Measurements from ENCODE around the gene ADGRB3. TPM values are rescaled to one million over a fixed set of nuclear protein-coding genes. Genes with fewer than 3 reads are reported as not detected.

Gene ADGRB3
- total RNA-seq, 4 donors from 2014 or later, result 5.3 to 15.6 (median 7.6) TPM

DNA sequence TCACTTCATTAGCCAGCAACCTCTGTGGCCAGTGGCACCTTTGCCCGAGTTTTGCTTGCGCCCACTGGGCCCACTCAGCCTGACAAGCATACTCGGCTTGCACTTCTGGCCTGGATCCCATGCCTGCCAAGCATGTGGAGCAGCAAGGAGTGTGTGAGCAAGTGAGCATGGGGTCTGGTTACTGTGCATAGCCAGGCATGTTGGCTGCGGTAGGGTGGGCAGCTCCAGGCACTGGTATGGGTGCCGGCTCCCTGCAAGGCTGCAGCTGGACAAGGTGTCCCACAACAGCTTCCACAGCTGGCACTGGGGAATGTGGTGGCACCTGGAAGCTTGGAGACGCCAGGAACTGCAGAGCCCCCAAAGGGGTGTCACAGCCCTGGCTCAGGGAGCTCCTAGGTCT is 510.0 kb downstream of the ADGRB3 start:
- no peak overlapping the region for H3K4me3 ChIP-seq
- no peak for DNase-seq
- no peaks in the 10 kb centered on the region for H3K4me1 ChIP-seq
- TF ChIP-seq, protein P1, sequence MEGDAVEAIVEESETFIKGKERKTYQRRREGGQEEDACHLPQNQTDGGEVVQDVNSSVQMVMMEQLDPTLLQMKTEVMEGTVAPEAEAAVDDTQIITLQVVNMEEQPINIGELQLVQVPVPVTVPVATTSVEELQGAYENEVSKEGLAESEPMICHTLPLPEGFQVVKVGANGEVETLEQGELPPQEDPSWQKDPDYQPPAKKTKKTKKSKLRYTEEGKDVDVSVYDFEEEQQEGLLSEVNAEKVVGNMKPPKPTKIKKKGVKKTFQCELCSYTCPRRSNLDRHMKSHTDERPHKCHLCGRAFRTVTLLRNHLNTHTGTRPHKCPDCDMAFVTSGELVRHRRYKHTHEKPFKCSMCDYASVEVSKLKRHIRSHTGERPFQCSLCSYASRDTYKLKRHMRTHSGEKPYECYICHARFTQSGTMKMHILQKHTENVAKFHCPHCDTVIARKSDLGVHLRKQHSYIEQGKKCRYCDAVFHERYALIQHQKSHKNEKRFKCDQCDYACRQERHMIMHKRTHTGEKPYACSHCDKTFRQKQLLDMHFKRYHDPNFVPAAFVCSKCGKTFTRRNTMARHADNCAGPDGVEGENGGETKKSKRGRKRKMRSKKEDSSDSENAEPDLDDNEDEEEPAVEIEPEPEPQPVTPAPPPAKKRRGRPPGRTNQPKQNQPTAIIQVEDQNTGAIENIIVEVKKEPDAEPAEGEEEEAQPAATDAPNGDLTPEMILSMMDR (IDR thresholded peaks at IDR 0.05), result no peak
- TF ChIP-seq POLR2A (IDR thresholded peaks at IDR 0.05), result no peak
- H3K9me3 ChIP-seq, result no peaks in the 10 kb centered on the region
- intact Hi-C loops (cut with DNase I; ENCODE audit: low total_unique reads), result no loop called here
- H3K27ac ChIP-seq, result no peak overlapping the region
- H3K36me3 ChIP-seq, result no peaks in the 10 kb centered on the region
- no peaks in the 10 kb centered on the region for H3K27me3 ChIP-seq

DNA sequence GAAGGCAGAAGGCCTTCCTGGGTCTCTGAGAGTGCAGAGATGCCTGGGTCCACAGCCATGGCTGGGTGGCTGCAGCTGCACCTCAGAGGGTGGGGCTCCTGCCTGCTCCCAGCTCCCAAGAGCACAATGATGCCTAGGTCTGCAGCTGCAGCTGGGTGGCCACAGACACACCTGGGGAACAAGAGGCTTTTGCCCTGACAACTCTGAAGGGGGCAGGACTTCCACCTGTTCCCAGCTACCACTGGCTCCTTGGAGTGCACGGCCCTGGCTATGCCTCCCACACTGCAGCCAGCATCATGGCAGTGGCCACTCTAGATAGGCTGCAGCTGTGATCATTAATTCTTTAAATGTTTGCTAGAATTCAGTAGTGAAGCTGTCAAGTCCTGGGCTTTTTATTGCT is 511.3 kb downstream of the ADGRB3 start:
- H3K36me3 ChIP-seq, result no peaks in the 10 kb centered on the region
- TF ChIP-seq, protein P1 (IDR thresholded peaks at IDR 0.05), result no peak
- no peak for TF ChIP-seq POLR2A (IDR thresholded peaks at IDR 0.05)
- H3K27ac ChIP-seq, result no peak overlapping the region
- intact Hi-C loops (cut with DNase I; ENCODE audit: low total_unique reads), result no loop called here
- no peak overlapping the region for H3K4me3 ChIP-seq
- DNase-seq, result no peak
- H3K9me3 ChIP-seq, result no peaks in the 10 kb centered on the region
- H3K27me3 ChIP-seq, result no peaks in the 10 kb centered on the region
- H3K4me1 ChIP-seq, result no peaks in the 10 kb centered on the region

DNA sequence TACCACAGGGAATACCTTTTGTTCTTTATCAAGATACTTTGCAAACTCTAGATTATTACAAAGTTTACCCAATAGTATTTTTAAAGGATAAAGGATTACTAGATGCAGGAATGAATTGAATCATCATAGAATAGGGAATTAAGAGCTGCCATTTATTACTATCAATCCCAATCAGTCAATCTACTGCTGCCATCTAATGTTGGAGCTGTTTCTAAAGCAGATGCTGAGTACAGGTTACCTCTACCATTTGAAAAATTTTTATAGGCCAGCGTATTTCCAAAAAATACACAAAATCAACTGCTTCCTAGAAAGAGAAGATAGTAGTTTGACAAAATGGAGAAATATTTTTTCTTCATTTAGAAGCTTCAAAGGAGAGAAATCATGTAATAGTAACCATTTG is 520.4 kb downstream of the ADGRB3 start:
- no peaks in the 10 kb centered on the region for H3K36me3 ChIP-seq
- no peaks in the 10 kb centered on the region for H3K9me3 ChIP-seq
- H3K27ac ChIP-seq, result no peak overlapping the region
- no peaks in the 10 kb centered on the region for H3K4me1 ChIP-seq
- H3K4me3 ChIP-seq, result no peak overlapping the region
- intact Hi-C loops (cut with DNase I; ENCODE audit: low total_unique reads), result no loop called here
- DNase-seq, result no peak
- TF ChIP-seq, protein P1 (IDR thresholded peaks at IDR 0.05), result no peak
- TF ChIP-seq POLR2A (IDR thresholded peaks at IDR 0.05), result no peak
- H3K27me3 ChIP-seq, result no peaks in the 10 kb centered on the region

DNA sequence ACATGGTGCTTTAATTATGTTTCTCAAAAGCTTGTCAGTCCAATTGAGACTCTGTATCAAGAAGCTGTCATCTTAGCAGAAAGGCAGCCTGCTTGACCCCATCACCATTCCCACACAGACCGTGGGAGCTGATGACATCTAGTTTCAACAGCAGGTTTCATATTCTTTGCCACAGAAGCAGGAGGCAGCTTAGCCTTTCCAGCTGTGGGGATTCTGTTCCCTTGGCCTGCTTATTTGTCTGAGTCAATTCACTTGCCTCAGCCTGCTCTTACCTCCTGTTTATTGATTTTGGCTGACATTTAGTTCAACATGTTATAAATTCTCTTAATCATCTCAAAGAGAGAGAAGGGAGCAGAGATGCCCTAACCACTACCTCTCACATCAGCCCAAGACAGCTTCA is 527.7 kb downstream of the ADGRB3 start:
- no peak overlapping the region for H3K4me3 ChIP-seq
- intact Hi-C loops (cut with DNase I; ENCODE audit: low total_unique reads), result no loop called here
- H3K27me3 ChIP-seq, result no peaks in the 10 kb centered on the region
- DNase-seq, result no peak
- H3K27ac ChIP-seq, result no peak overlapping the region
- no peak for TF ChIP-seq POLR2A (IDR thresholded peaks at IDR 0.05)
- TF ChIP-seq, protein P1 (IDR thresholded peaks at IDR 0.05), result no peak
- no peaks in the 10 kb centered on the region for H3K36me3 ChIP-seq
- no peaks in the 10 kb centered on the region for H3K4me1 ChIP-seq
- H3K9me3 ChIP-seq, result no peaks in the 10 kb centered on the region

DNA sequence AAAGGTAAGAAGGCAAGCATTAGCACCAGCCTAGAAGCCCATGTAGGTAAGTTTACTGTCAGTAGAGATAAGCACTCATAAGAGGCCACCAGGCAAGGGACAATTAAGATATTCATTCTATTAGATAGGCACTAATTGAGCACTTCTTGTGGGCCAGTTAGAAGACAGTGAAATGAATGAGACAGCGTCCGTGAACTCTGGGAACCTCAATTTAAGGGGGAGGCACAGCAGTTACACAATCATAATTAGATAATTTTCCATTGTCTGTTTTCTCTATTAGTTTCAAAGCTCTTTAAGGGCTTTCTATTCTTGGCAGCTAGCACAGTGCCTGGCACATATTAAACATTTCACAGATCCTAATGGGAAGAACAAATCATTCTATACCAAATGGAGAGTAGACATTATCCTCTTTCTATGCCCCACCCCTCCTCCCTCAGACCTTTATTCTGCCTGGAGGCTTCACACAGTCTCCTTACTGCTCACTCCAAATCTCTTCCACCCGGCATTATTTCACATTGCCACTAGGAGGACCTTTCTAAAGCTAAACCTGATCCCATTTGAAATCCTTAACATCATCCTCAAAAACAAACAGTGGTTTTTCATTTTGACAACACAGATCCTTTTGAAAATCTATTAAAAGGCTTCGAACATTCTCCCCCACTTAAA is 529.6 kb downstream of the ADGRB3 start:
- Histone ChIP-seq H3K4me1 (no peaks in the 10 kb centered on the region), H3K9me3 (no peaks in the 10 kb centered on the region), H3K27me3 (no peaks in the 10 kb centered on the region), H3K27ac (no peak overlapping the region), H3K4me3 (no peak overlapping the region), H3K36me3 (no peaks in the 10 kb centered on the region)
- TF ChIP-seq, protein P1 (IDR thresholded peaks at IDR 0.05), result no peak
- no peak for TF ChIP-seq POLR2A (IDR thresholded peaks at IDR 0.05)
- no peak for DNase-seq
- intact Hi-C loops (cut with DNase I; ENCODE audit: low total_unique reads), result no loop called here
